ENCODE data around the gene PER1.

Gene PER1

DNA sequence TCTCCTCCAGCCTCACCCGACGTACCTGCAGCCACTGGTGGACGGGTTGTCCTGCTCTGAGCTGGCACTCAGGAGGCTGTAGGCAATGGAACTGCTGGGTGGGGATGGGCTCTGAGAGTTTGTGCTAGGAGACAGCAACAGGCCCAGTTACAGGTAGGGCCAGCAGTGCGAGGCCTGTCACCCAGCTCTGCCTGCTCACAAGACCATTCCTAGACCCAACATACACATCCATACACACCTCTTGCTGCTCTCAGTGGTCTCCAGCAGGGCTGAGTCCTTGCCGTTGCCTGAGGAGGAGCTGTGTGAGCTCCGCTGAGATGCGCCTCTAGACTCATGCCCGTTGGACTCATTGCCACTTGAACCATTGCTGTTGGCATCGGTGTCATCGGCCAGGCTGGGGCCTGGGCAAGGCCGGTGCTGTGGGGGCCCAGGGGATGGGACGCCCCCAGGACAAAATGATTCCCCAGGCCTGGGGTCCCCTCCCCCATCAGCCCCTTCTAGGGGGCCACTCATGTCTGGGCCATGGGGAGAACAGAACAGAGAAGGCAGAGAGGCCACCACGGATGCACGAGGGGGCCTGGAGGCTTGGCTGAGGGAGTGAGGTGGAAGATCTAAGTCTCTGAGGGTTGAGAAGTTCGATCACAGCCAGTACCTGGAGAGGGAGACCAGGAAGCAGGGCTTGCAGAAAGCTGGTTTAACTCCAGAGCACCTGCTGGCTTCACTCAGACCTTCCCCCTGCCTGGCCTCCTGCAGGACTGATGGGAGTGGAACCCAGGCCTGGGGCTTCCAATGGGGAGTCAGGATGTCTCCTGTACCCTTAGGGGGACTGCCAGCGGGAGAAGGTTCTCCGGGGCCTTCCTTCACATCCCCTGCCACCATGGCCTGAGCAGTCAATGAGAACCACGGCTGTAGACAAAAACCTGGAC lies 1.7 kb downstream of the PER1 start:
- ChIA-PET CTCF (interaction anchor here (0.7 kb wide), 1 partner anchor 63 kb away, joined by 3 read pairs; no protein-coding TSS in a partner anchor), POLR2A (interaction anchor here (0.6 to 6.1 kb wide), 8 partner anchors 11 to 145 kb away, joined by 3 to 53 read pairs (median 4); partner anchors contain the start of genes SLC25A35, TMEM107 and VAMP2)
- DNase-seq (ENCODE audit: extremely low spot score) = no peak
- no peak for TF ChIP-seq FOXA1 (IDR thresholded peaks at IDR 0.05)
- no peak for TF ChIP-seq FOXM1 (IDR thresholded peaks at IDR 0.05; ENCODE audit: borderline replicate concordance)
- no peak for TF ChIP-seq PKNOX1 (IDR thresholded peaks at IDR 0.05)
- no peak for TF ChIP-seq SP1 (IDR thresholded peaks at IDR 0.05)
- TF ChIP-seq ELF4 (IDR thresholded peaks at IDR 0.05) = no peak
- no peak for TF ChIP-seq LEF1 (IDR thresholded peaks at IDR 0.05; ENCODE audit: borderline replicate concordance)
- TF ChIP-seq NFRKB (IDR thresholded peaks at IDR 0.05) = no peak
- TF ChIP-seq L3MBTL2 (conservative IDR thresholded peaks at IDR 0.05) = no peak
- no peak for TF ChIP-seq ARNT (IDR thresholded peaks at IDR 0.05)
- TF ChIP-seq CTBP1 (IDR thresholded peaks at IDR 0.05; ENCODE audit: borderline replicate concordance) = no peak
- no peak for TF ChIP-seq SUZ12 (IDR thresholded peaks at IDR 0.05)
- TF ChIP-seq BHLHE40 (IDR thresholded peaks at IDR 0.05; ENCODE audit: borderline replicate concordance) = no peak
- TF ChIP-seq FOXK2 (IDR thresholded peaks at IDR 0.05) = no peak

GRCh38 chr17:8149419-8150193 lies 2.6 kb downstream of the PER1 start:
- no peak for DNase-seq (ENCODE audit: extremely low spot score)
- ChIA-PET POLR2A (interaction anchor here (6.1 kb wide), 1 partner anchor 10 kb away, joined by 53 read pairs; no protein-coding TSS in a partner anchor), CTCF (no interaction called here)
- TF ChIP-seq LEF1 (IDR thresholded peaks at IDR 0.05; ENCODE audit: borderline replicate concordance) (no peak), HDGF (IDR thresholded peaks at IDR 0.05; ENCODE audit: borderline replicate concordance) (no peak), CTBP1 (IDR thresholded peaks at IDR 0.05; ENCODE audit: borderline replicate concordance) (no peak), ELF4 (IDR thresholded peaks at IDR 0.05) (no peak), SUZ12 (IDR thresholded peaks at IDR 0.05) (no peak), BHLHE40 (IDR thresholded peaks at IDR 0.05; ENCODE audit: borderline replicate concordance) (no peak), ARNT (IDR thresholded peaks at IDR 0.05) (no peak)

DNA sequence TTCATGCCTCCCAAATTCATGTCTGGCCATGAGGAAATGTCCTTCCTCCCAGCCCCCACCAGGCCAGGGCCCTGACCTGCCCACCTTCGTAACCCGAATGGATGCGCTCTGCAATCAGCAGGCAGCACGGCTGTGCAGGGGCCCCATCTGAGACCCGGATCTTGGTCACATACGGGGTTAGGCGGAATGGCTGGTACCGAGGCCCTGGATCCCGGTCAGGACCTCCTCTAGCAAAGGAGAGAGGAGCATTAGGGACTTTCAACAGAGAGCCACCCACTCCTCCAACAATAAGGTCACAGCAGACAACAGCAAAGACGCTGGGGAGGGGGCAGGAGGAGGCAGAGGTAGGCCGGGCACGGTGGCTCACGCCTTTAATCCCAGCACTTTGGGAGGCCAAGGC lies 3.6 kb downstream of the PER1 start:
- ChIA-PET CTCF (no interaction called here), POLR2A (interaction anchor here (1.3 kb wide), 1 partner anchor 8 kb away, joined by 5 read pairs; no protein-coding TSS in a partner anchor)
- no peak for DNase-seq (ENCODE audit: extremely low spot score)
- no peak for TF ChIP-seq ZNF384 (IDR thresholded peaks at IDR 0.05)
- no peak for TF ChIP-seq ELF4 (IDR thresholded peaks at IDR 0.05)
- TF ChIP-seq ARNT (IDR thresholded peaks at IDR 0.05) = no peak
- no peak for TF ChIP-seq NFRKB (IDR thresholded peaks at IDR 0.05)
- no peak for TF ChIP-seq LEF1 (IDR thresholded peaks at IDR 0.05; ENCODE audit: borderline replicate concordance)
- TF ChIP-seq HDGF (IDR thresholded peaks at IDR 0.05; ENCODE audit: borderline replicate concordance) = no peak
- no peak for TF ChIP-seq PKNOX1 (IDR thresholded peaks at IDR 0.05)
- TF ChIP-seq SP1 (IDR thresholded peaks at IDR 0.05) = no peak
- TF ChIP-seq FOXK2 (IDR thresholded peaks at IDR 0.05) = no peak
- no peak for TF ChIP-seq TARDBP (IDR thresholded peaks at IDR 0.05)
- no peak for TF ChIP-seq CTBP1 (IDR thresholded peaks at IDR 0.05; ENCODE audit: borderline replicate concordance)
- no peak for TF ChIP-seq SUZ12 (IDR thresholded peaks at IDR 0.05)

DNA sequence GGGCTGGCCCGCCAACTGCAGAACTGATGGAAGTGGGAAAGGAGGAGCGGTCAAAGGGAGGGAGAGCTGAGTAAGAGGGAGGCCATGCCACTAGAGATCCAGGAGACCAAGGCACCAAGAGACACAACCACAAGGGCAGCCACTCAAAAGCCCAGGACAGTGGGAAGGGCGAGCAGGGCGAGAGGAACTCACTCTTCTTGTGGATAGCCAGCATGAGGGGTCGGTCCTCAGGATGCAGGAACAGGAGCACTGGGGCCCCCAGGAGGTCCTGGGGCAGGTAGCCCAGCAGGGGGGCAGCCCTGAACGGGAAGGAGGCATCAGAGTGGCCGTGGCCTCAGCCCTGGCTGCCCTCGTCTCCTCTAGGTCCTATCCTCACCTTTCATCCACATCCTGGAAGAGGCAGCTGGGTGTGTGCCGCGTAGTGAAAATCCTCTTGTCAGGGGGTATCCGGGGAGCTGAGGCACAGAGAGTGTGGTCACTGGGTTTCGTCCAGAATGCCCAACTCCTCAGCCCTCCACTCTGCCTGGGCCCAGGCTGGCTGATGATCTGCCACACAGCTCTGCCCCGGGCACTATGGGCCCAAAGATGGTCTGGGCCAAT lies 4.3 kb downstream of the PER1 start:
- DNase-seq (ENCODE audit: extremely low spot score) = no peak
- TF ChIP-seq PKNOX1 (IDR thresholded peaks at IDR 0.05) = no peak
- TF ChIP-seq TARDBP (IDR thresholded peaks at IDR 0.05) = no peak
- no peak for TF ChIP-seq L3MBTL2 (conservative IDR thresholded peaks at IDR 0.05)
- no peak for TF ChIP-seq FOXM1 (IDR thresholded peaks at IDR 0.05; ENCODE audit: borderline replicate concordance)
- TF ChIP-seq FOXK2 (IDR thresholded peaks at IDR 0.05) = no peak
- no peak for TF ChIP-seq SUZ12 (IDR thresholded peaks at IDR 0.05)
- no peak for TF ChIP-seq SP1 (IDR thresholded peaks at IDR 0.05)
- TF ChIP-seq HDGF (IDR thresholded peaks at IDR 0.05; ENCODE audit: borderline replicate concordance) = no peak
- no peak for TF ChIP-seq BHLHE40 (IDR thresholded peaks at IDR 0.05; ENCODE audit: borderline replicate concordance)
- ChIA-PET POLR2A (interaction anchor here (1.3 kb wide), 1 partner anchor 9 kb away, joined by 5 read pairs; no protein-coding TSS in a partner anchor), CTCF (interaction anchor here (0.8 kb wide), 1 partner anchor 73 kb away, joined by 3 read pairs; no protein-coding TSS in a partner anchor)

- ChIA-PET POLR2A (interaction anchor here (0.7 to 1.3 kb wide), 2 partner anchors 9 kb away, joined by 4 to 5 read pairs; no protein-coding TSS in a partner anchor), CTCF (interaction anchor here (0.8 kb wide), 1 partner anchor 74 kb away, joined by 3 read pairs; no protein-coding TSS in a partner anchor)
- TF ChIP-seq FOXA1 (IDR thresholded peaks at IDR 0.05) (no peak), ZNF384 (IDR thresholded peaks at IDR 0.05) (no peak), SP1 (IDR thresholded peaks at IDR 0.05) (no peak)
Observed at GRCh38 chr17:8147141-8147804, 4.9 kb downstream of the PER1 start.

More at GRCh38 chr17:8147141-8147804, 4.9 kb downstream of the PER1 start:
- DNase-seq (ENCODE audit: extremely low spot score) = no peak
